GM12878 (cell line): Measurements from ENCODE around the gene ARAP1. TPM values are rescaled to one million over a fixed set of nuclear protein-coding genes. Genes with fewer than 3 reads are reported as not detected.

ENCODE experiments used
- CTCF ChIP-seq, 3 experiments: IDR thresholded peaks in 2 of 3; conservative IDR thresholded peaks in 1 of 3; 2 replicates each; pipeline ENCODE4 v1.5.1; 2011; ENCODE audit warnings: low read depth in 3 of 3, low read length in 3 of 3, mild to moderate bottlenecking in 3 of 3, control low read depth in 2 of 3, moderate library complexity in 2 of 3, inconsistent platforms in 1 of 3, mixed read lengths in 1 of 3; ENCODE audit not compliant: control insufficient read depth in 2 of 3, insufficient read depth in 1 of 3; ENCODE audit errors: extremely low read depth in 1 of 3
- EP300 ChIP-seq, 2 experiments: fragments of 150-350 bp in 1 of 2; IDR thresholded peaks; 2 replicates each; pipeline ENCODE4 v1.6.1; 2011 to 2012; ENCODE audit warnings: low read depth in 2 of 2, low read length in 2 of 2, borderline replicate concordance in 1 of 2, improper control_type of control experiment in 1 of 2, inconsistent platforms in 1 of 2; ENCODE audit not compliant: control insufficient read depth in 1 of 2
- ETV6 ChIP-seq, 2 experiments: fragments of 450-650 bp in 1 of 2; IDR thresholded peaks in 1 of 2; conservative IDR thresholded peaks in 1 of 2; 2 replicates each; pipeline ENCODE4 v1.6.1; 2014; ENCODE audit warnings: antibody characterized with exemption in 1 of 2, borderline replicate concordance in 1 of 2, low read depth in 1 of 2, mild to moderate bottlenecking in 1 of 2, moderate library complexity in 1 of 2
- FOXM1 ChIP-seq: IDR thresholded peaks from 2 replicates; pipeline ENCODE4 v1.6.1; 2012; ENCODE audit warnings: low read depth, mild to moderate bottlenecking, inconsistent platforms, low read length, moderate library complexity
- GABPA ChIP-seq: IDR thresholded peaks from 2 replicates; pipeline ENCODE4 v1.6.1; 2014; ENCODE audit warnings: antibody characterized with exemption, low read depth, mild to moderate bottlenecking, inconsistent platforms
- HCFC1 ChIP-seq: fragments of 150-350 bp; IDR thresholded peaks from 2 replicates; pipeline ENCODE4 v1.6.1; 2014; ENCODE audit warnings: low read length
- NR2F1 ChIP-seq: fragments of 450-650 bp; conservative IDR thresholded peaks from 2 replicates; pipeline ENCODE4 v1.6.1; 2017; ENCODE audit warnings: mild to moderate bottlenecking
- PAX8 ChIP-seq: fragments of 450-650 bp; IDR thresholded peaks from 2 replicates; pipeline ENCODE4 v1.6.1; 2017; ENCODE audit warnings: mild to moderate bottlenecking, moderate library complexity
- POLR2A ChIP-seq: IDR thresholded peaks from 2 replicates; pipeline ENCODE4 v1.6.1; 2011; ENCODE audit warnings: low read depth, mild to moderate bottlenecking, low read length
- POU2F2 ChIP-seq: IDR thresholded peaks from 3 replicates; pipeline ENCODE4 v1.6.1; 2011; ENCODE audit warnings: low read depth, mild to moderate bottlenecking, low read length, borderline replicate concordance
- RELB ChIP-seq: fragments of 450-650 bp; IDR thresholded peaks from 2 replicates; pipeline ENCODE4 v1.6.1; 2017; ENCODE audit warnings: low read depth, mild to moderate bottlenecking, moderate library complexity
- REST ChIP-seq: IDR thresholded peaks from 2 replicates; pipeline ENCODE4 v1.6.1; 2012; ENCODE audit warnings: mild to moderate bottlenecking, low read depth, low read length
- SPI1 ChIP-seq: IDR thresholded peaks from 2 replicates; pipeline ENCODE4 v1.6.1; 2011; ENCODE audit warnings: low read depth, mild to moderate bottlenecking, low read length, moderate library complexity, borderline replicate concordance; ENCODE audit not compliant: insufficient read depth
- TCF12 ChIP-seq: IDR thresholded peaks from 2 replicates; pipeline ENCODE4 v1.6.1; 2011; ENCODE audit warnings: low read depth, mild to moderate bottlenecking, low read length
- ZNF217 ChIP-seq: fragments of 450-650 bp; IDR thresholded peaks from 2 replicates; pipeline ENCODE4 v1.6.1; 2017; ENCODE audit warnings: antibody characterized with exemption, mild to moderate bottlenecking
- ZNF274 ChIP-seq: IDR thresholded peaks from one replicate; pipeline ENCODE4 v1.8.0; 2011; ENCODE audit not compliant: insufficient read length, insufficient read depth
- polyA plus RNA-seq, 11 experiments: library from polyadenylated mRNA; depleted of rRNA in 4 of 11; unstranded in 6 of 11; stranded (reverse) in 5 of 11; fragments of >200 nt; fragmentation: Nextera tagmentation in 4 of 11; fragmentation: Illumina TruSeq in 1 of 11; extraction: Ambion mirVana in 4 of 11; extraction: Trizol in 1 of 11; gene quantifications; 1 replicate in 1 of 11; 2 replicates in 10 of 11; pipeline versions ENCODE4 v1.2.1 to v1.2.3, GENCODE V29; 2011 to 2016; ENCODE audit warnings: inconsistent platforms in 2 of 11, missing spikeins in 2 of 11, low read depth in 1 of 11
- total RNA-seq, 4 experiments: library from RNA; depleted of rRNA in 3 of 4; stranded (reverse); fragments of >200 nt in 3 of 4; fragmentation: Illumina TruSeq in 1 of 4; extraction: Trizol in 1 of 4; gene quantifications; 2 replicates each; pipeline versions ENCODE4 v1.2.1 to v1.2.3, GENCODE V29; 2013 to 2021
- TF ChIP-seq, protein P1 (sequence below): IDR thresholded peaks from 2 replicates; pipeline ENCODE4 v1.6.1; 2012; ENCODE audit warnings: low read depth, low read length, improper control_type of control experiment
- TF ChIP-seq, protein P2 (sequence below): fragments of 450-650 bp; formaldehyde crosslinking; IDR thresholded peaks from 2 replicates; pipeline ENCODE4 v1.5.0; 2022; ENCODE audit warnings: mild to moderate bottlenecking, missing genetic modification characterization

The ARAP1 gene
- total and polyA plus RNA-seq, 10 of the 15 experiments (the other 5 are each of a cell fraction or from before 2014, with no cell fraction given), result 0.55 to 102 (median 51.0) TPM

DNA sequence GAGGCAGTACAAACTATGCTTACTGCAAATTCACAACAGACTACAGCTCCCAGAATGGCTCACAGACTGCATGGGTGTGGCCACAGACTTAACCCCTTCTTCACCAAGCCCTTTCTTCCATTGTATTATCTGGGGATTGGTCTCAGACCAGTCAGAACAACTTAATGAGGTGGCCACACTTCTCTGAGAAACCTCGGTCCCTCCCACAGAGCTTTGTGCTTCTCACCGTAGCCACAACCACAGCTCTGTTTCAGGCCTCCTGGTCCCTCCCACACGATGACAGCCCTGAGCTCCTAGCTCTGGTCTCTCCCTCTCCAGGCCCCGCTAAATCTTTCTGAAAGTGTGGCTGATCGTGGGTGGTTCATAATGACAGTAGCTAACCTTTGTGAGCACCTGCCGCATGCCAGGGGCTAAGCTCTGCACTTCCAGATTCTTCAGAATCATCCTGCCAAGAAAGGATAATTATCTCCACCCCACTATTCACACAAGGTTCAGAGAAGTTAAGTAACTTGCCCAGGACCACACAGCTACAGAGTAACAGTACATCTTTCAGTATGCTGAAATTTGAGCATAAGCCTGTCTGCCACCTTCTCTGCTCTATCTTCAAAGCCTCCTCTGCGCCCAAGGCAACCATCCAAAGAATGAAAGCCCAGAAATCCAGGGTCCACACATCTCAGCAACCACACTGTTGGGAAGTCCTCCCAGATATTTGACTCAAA lies 83.4 kb downstream of the ARAP1 start (continued):
- TF ChIP-seq REST (no peak), POU2F2 (peak; percentile 58; the same call in 1 of the 3 replicates), TCF12 (0 out of 2 replicates have a peak, but pooled peaks have one; percentile 8), GABPA (no peak), HCFC1 (peak; percentile 83), RELB (peak; percentile 78), ZNF217 (peak; percentile 50; the same call in 1 of the 2 replicates), POLR2A (no peak), SPI1 (no peak), NR2F1 (0 out of 2 replicates have a peak, but pooled peaks have one; percentile 11), CTCF (IDR thresholded peaks at IDR 0.05 in 2 of 3, conservative IDR thresholded peaks at IDR 0.05 in 1 of 3; ENCODE audit: control insufficient read depth in 2 of 3, extremely low read depth in 1 of 3, insufficient read depth in 1 of 3, low read depth in 3 of 3, low read length in 3 of 3) (no peak), FOXM1 (peak; percentile 21; the same call in 1 of the 2 replicates), ETV6 (conservative IDR thresholded peaks at IDR 0.05 in 1 of 2, IDR thresholded peaks at IDR 0.05 in 1 of 2; ENCODE audit: borderline replicate concordance in 1 of 2, low read depth in 1 of 2) (0 out of 4 replicates have a peak, but pooled peaks of 1 of the 2 experiments have one; percentile 15), ZNF274 (no peak), PAX8 (no peak), EP300 (IDR thresholded peaks at IDR 0.05; ENCODE audit: borderline replicate concordance in 1 of 2, control insufficient read depth in 1 of 2, low read depth in 2 of 2, low read length in 2 of 2) (peak in 1 of 2 experiments; percentile 36; a peak in 1 of 4 replicates)
- TF ChIP-seq, protein P1, sequence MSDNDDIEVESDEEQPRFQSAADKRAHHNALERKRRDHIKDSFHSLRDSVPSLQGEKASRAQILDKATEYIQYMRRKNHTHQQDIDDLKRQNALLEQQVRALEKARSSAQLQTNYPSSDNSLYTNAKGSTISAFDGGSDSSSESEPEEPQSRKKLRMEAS, result no peak
- TF ChIP-seq, protein P2, sequence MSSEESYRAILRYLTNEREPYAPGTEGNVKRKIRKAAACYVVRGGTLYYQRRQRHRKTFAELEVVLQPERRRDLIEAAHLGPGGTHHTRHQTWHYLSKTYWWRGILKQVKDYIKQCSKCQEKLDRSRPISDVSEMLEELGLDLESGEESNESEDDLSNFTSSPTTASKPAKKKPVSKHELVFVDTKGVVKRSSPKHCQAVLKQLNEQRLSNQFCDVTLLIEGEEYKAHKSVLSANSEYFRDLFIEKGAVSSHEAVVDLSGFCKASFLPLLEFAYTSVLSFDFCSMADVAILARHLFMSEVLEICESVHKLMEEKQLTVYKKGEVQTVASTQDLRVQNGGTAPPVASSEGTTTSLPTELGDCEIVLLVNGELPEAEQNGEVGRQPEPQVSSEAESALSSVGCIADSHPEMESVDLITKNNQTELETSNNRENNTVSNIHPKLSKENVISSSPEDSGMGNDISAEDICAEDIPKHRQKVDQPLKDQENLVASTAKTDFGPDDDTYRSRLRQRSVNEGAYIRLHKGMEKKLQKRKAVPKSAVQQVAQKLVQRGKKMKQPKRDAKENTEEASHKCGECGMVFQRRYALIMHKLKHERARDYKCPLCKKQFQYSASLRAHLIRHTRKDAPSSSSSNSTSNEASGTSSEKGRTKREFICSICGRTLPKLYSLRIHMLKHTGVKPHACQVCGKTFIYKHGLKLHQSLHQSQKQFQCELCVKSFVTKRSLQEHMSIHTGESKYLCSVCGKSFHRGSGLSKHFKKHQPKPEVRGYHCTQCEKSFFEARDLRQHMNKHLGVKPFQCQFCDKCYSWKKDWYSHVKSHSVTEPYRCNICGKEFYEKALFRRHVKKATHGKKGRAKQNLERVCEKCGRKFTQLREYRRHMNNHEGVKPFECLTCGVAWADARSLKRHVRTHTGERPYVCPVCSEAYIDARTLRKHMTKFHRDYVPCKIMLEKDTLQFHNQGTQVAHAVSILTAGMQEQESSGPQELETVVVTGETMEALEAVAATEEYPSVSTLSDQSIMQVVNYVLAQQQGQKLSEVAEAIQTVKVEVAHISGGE, result no peak
